Karpas-422 (cell line): Measurements from ENCODE around the gene ARHGEF19. TPM values are rescaled to one million over a fixed set of nuclear protein-coding genes. Genes with fewer than 3 reads are reported as not detected.

ENCODE experiments used
- DNase-seq: peaks from one replicate; pipeline ENCODE4 v3.0.0-alpha.2; 2015
- H2AFZ ChIP-seq: fragments of 200-600 bp; sonication (generic); 2 replicates; pipeline ENCODE4 v1.6.1; 2014; ENCODE audit warnings: antibody characterized with exemption, low read length, mixed read lengths
- H3K27ac ChIP-seq: fragments of 200-600 bp; sonication (generic); 2 replicates; pipeline ENCODE4 v1.5.1; 2014; ENCODE audit warnings: mild to moderate bottlenecking, low read length, moderate library complexity
- H3K27me3 ChIP-seq: fragments of 200-600 bp; sonication (generic); 2 replicates; pipeline ENCODE4 v1.6.1; 2014; ENCODE audit warnings: low read length, mixed read lengths
- H3K36me3 ChIP-seq: fragments of 200-600 bp; sonication (generic); 2 replicates; pipeline ENCODE4 v1.6.1; 2014; ENCODE audit warnings: low read length, mixed read lengths; ENCODE audit not compliant: insufficient read depth
- H3K4me1 ChIP-seq: fragments of 200-600 bp; sonication (generic); 2 replicates; pipeline ENCODE4 v1.6.1; 2014; ENCODE audit warnings: mild to moderate bottlenecking, low read length, mixed read lengths
- H3K4me2 ChIP-seq: fragments of 200-600 bp; sonication (generic); 2 replicates; pipeline ENCODE4 v1.6.1; 2014; ENCODE audit warnings: low read length, low read depth, mild to moderate bottlenecking; ENCODE audit not compliant: poor library complexity, severe bottlenecking
- H3K4me3 ChIP-seq: fragments of 200-600 bp; sonication (generic); 2 replicates; pipeline ENCODE4 v1.5.1; 2014; ENCODE audit warnings: mild to moderate bottlenecking, antibody characterized with exemption, low read length, mixed read lengths
- H3K79me2 ChIP-seq: fragments of 200-600 bp; sonication (generic); 2 replicates; pipeline ENCODE4 v1.6.1; 2014; ENCODE audit warnings: mild to moderate bottlenecking, low read length, mixed read lengths
- H3K9ac ChIP-seq: fragments of 200-600 bp; sonication (generic); 2 replicates; pipeline ENCODE4 v1.6.0; 2014; ENCODE audit warnings: low read length
- H3K9me2 ChIP-seq: fragments of 200-600 bp; sonication (generic), shearing (Covaris generic); replicated peaks from 2 replicates; pipeline ENCODE4 v1.6.0; 2014; ENCODE audit warnings: mild to moderate bottlenecking, low read length, moderate library complexity; ENCODE audit not compliant: insufficient read depth
- H3K9me3 ChIP-seq: fragments of 300-700, 200-600 bp; sonication (generic); 2 replicates; pipeline ENCODE4 v1.6.1; 2014; ENCODE audit warnings: low read length, mixed read lengths
- H4K20me1 ChIP-seq: fragments of 200-600 bp; sonication (generic); 2 replicates; pipeline ENCODE4 v1.6.1; 2014; ENCODE audit warnings: mild to moderate bottlenecking, antibody characterized with exemption, low read length, low read depth; ENCODE audit not compliant: insufficient read depth
- total RNA-seq: library from RNA; depleted of rRNA; stranded (reverse); fragments of >200 nt; shearing (Covaris generic); gene quantifications from 2 replicates; pipeline ENCODE4 v1.2.3, GENCODE V29; 2014; ENCODE audit warnings: low replicate concordance

Gene ARHGEF19
- total RNA-seq, 1 experiment from 2014 or later: 2.5 TPM

- Histone ChIP-seq H3K27ac (no peak overlapping the region), H3K79me2 (no peaks in the 10 kb centered on the region; the same call in 1 of the 2 replicates), H3K4me1 (peaks cover 14% of the 10 kb centered on the region), H3K4me2 (no peak overlapping the region), H3K9me3 (no peaks in the 10 kb centered on the region), H4K20me1 (no peaks in the 10 kb centered on the region), H3K27me3 (no peaks in the 10 kb centered on the region), H3K4me3 (no peak overlapping the region), H3K9me2 (no peaks in the 10 kb centered on the region), H2AFZ (no peak overlapping the region), H3K9ac (no peak overlapping the region), H3K36me3 (peaks cover 2% of the 10 kb centered on the region; the same call in 1 of the 2 replicates)
- no peak for DNase-seq
These were observed 30.2 kb upstream of the ARHGEF19 start for GRCh38 chr1:16242556-16243214.

- Histone ChIP-seq H4K20me1 (no peaks in the 10 kb centered on the region), H2AFZ (no peak overlapping the region), H3K79me2 (no peaks in the 10 kb centered on the region), H3K27me3 (no peaks in the 10 kb centered on the region), H3K36me3 (no peaks in the 10 kb centered on the region), H3K9me3 (no peaks in the 10 kb centered on the region), H3K27ac (no peak overlapping the region), H3K4me3 (no peak overlapping the region), H3K9ac (no peak overlapping the region), H3K4me2 (no peak overlapping the region), H3K4me1 (peaks cover 23% of the 10 kb centered on the region), H3K9me2 (no peaks in the 10 kb centered on the region)
- DNase-seq: no peak
These were observed 28.8 kb upstream of the ARHGEF19 start for GRCh38 chr1:16241221-16241708.

- Histone ChIP-seq H3K79me2 (no peaks in the 10 kb centered on the region; the same call in 1 of the 2 replicates), H4K20me1 (no peaks in the 10 kb centered on the region), H3K4me3 (no peak overlapping the region), H3K9me2 (no peaks in the 10 kb centered on the region), H3K27ac (no peak overlapping the region), H3K27me3 (no peaks in the 10 kb centered on the region), H3K9me3 (no peaks in the 10 kb centered on the region), H3K4me2 (no peak overlapping the region), H3K4me1 (peaks cover 28% of the 10 kb centered on the region), H3K9ac (no peak overlapping the region), H2AFZ (no peak overlapping the region), H3K36me3 (no peaks in the 10 kb centered on the region)
- no peak for DNase-seq
These were observed 27.6 kb upstream of the ARHGEF19 start for GRCh38 chr1:16239972-16240491.

DNA sequence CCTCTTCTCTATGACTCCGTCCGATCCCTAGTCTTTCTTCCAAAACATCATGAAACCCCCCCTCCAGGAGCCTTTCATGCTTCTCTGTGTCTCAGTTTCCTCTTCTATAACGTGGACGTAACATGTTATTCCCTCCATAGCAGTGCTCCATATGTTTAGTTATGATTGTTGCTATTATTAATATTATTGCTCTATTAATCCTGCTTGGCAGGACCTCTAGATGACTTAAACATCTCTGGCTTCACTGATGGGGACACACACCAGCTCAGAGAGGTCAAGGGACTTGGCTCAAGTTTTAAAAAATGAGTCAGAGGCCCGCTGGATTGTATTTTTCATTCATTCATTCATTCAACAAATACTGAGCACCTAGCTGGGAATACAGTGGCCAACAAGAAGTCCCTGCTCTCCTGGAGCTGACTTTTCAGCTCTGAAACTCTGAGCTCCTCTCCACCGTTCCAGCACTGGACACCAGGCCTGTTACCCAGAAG is 24.9 kb upstream of the ARHGEF19 start:
- Histone ChIP-seq H3K9me2 (no peaks in the 10 kb centered on the region), H3K4me3 (peak overlapping the region; percentile 76), H3K4me2 (peak overlapping the region; percentile 87), H2AFZ (peak overlapping the region; percentile 36; the same call in 1 of the 2 replicates), H3K9me3 (no peaks in the 10 kb centered on the region), H3K9ac (peak overlapping the region; percentile 91), H3K27ac (peak overlapping the region; percentile 56), H4K20me1 (no peaks in the 10 kb centered on the region), H3K4me1 (peaks cover 18% of the 10 kb centered on the region), H3K79me2 (no peaks in the 10 kb centered on the region; the same call in 1 of the 2 replicates), H3K36me3 (no peaks in the 10 kb centered on the region), H3K27me3 (no peaks in the 10 kb centered on the region)
- DNase-seq: peak; percentile 50

GRCh38 chr1:16236511-16237342 is 24.3 kb upstream of the ARHGEF19 start, which contains the start of gene CPLANE2:
Gene CPLANE2 (minus strand): TSS chr1:16237183. CDS start chr1:16236742, 441 bp downstream.
- H3K4me2 ChIP-seq: peak within 1 kb of the TSS; percentile 87
- H3K9ac ChIP-seq: peak within 1 kb of the TSS; percentile 91
- H3K4me3 ChIP-seq: peak within 1 kb of the TSS; percentile 76
- H3K9me3 ChIP-seq: no peaks in the 10 kb centered on the region
- peak; percentile 98 for DNase-seq
- H3K9me2 ChIP-seq: no peaks in the 10 kb centered on the region
- H3K27me3 ChIP-seq: no peaks in the 10 kb centered on the region
- H2AFZ ChIP-seq: peak within 1 kb of the TSS; percentile 67
- H3K27ac ChIP-seq: peak within 1 kb of the TSS; percentile 69
- no peaks in the 10 kb centered on the region; the same call in 1 of the 2 replicates for H3K79me2 ChIP-seq
- H3K4me1 ChIP-seq: peaks cover 18% of the 10 kb centered on the region
- no peaks in the 10 kb centered on the region for H4K20me1 ChIP-seq
- H3K36me3 ChIP-seq: no peaks in the 10 kb centered on the region

DNA sequence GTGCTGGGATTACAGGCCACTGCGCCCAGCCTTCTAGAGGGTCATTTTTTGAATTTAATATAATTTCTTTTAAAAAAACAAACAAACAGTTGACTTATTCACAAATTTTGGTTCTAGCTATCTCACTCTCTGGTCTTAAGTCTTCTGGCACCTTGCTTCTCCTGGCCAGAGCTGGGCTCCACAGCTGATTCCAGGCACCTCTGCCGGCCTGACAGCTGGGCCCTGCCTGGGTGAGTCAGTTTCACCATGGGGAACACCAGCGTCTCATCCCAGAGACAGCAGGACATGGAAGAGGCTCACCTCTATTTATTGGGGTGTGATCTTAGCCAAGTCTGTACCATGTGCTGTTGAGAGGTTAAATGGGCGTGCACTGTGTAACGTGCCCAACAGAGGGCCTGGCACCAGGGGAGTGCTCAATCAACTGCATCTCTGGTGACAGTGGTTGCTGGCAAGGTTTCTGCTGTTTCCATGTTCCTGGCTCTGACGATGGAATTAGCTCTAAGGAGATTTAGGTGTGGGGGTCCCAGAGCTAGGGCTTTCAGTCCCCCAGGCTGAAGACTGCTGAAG is 23.6 kb upstream of the ARHGEF19 start:
- Histone ChIP-seq H3K9ac (peak overlapping the region; percentile 91), H3K79me2 (no peaks in the 10 kb centered on the region; the same call in 1 of the 2 replicates), H3K27me3 (no peaks in the 10 kb centered on the region), H3K4me1 (peaks cover 18% of the 10 kb centered on the region), H3K4me3 (peak overlapping the region; percentile 76), H3K9me3 (no peaks in the 10 kb centered on the region), H2AFZ (0 out of 2 replicates have a peak overlapping the region, but pooled peaks have one; percentile 67), H3K36me3 (no peaks in the 10 kb centered on the region), H3K27ac (peak overlapping the region; percentile 69), H3K4me2 (peak overlapping the region; percentile 87), H4K20me1 (no peaks in the 10 kb centered on the region), H3K9me2 (no peaks in the 10 kb centered on the region)
- peak; percentile 84 for DNase-seq

DNA sequence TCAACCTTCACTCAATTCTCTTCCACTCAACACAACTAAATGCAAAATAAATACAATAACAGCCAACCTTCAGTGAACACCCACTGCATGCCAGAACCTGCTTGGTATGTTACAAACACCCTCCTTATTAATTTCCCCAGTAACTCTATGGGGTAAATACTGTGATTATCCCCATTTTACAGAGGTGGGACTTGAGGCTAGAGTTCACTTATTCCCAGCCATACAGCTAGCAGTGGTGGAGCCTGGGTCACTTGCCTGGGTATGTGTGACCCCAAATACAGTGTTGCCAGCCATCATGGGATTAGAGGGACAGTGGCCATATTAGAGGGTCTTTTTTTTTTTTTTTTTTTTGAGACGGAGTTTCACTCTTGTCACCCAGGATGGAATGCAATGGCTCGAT is 22.9 kb upstream of the ARHGEF19 start:
- peaks cover 22% of the 10 kb centered on the region for H3K4me1 ChIP-seq
- H4K20me1 ChIP-seq: no peaks in the 10 kb centered on the region
- no peak overlapping the region for H2AFZ ChIP-seq
- no peaks in the 10 kb centered on the region for H3K27me3 ChIP-seq
- no peaks in the 10 kb centered on the region for H3K9me3 ChIP-seq
- H3K36me3 ChIP-seq: no peaks in the 10 kb centered on the region
- H3K4me3 ChIP-seq: no peak overlapping the region
- DNase-seq: no peak
- no peak overlapping the region for H3K27ac ChIP-seq
- H3K79me2 ChIP-seq: no peaks in the 10 kb centered on the region; the same call in 1 of the 2 replicates
- no peak overlapping the region for H3K9ac ChIP-seq
- H3K4me2 ChIP-seq: peak overlapping the region; percentile 9
- no peaks in the 10 kb centered on the region for H3K9me2 ChIP-seq
